Gastroesophageal sphincter (tissue), 4 donors: ENCODE results near the gene SIRPA. TPM values are rescaled to one million over a fixed set of nuclear protein-coding genes. Genes with fewer than 3 reads are reported as not detected.

Experiments
- ATAC-seq: fragments of 150-250 bp; one replicate; pipeline ENCODE4 v1.9.1; 2016; ENCODE audit warnings: mild to moderate bottlenecking, moderate library complexity
- H3K27ac ChIP-seq, 4 donors: fragments of 200-600 bp; sonication (generic) in 3 of 4; 1 replicate in 3 of 4; 2 replicates in 1 of 4; pipeline ENCODE4 v1.5.1; 2016 to 2019
- H3K27me3 ChIP-seq: fragments of 200-600 bp; sonication (generic); one replicate; pipeline ENCODE4 v1.5.1; 2019
- H3K36me3 ChIP-seq, 2 donors: fragments of 200-600 bp; sonication (generic); one replicate each; pipeline ENCODE4 v1.5.1; 2019; ENCODE audit warnings: control low read depth in 1 of 2
- H3K4me1 ChIP-seq, 3 donors: fragments of 200-600 bp; sonication (generic); 1 replicate in 2 of 3; 2 replicates in 1 of 3; pipeline ENCODE4 v1.5.1; 2016 to 2019; ENCODE audit warnings: control low read depth in 2 of 3
- H3K4me3 ChIP-seq, 2 donors: fragments of 200-600 bp; sonication (generic); one replicate each; pipeline ENCODE4 v1.5.1; 2019; ENCODE audit warnings: mild to moderate bottlenecking in 1 of 2, moderate library complexity in 1 of 2
- H3K9me3 ChIP-seq, 3 donors: fragments of 200-600 bp; sonication (generic); one replicate each; pipeline ENCODE4 v1.5.1; 2017 to 2019; ENCODE audit warnings: control low read depth in 2 of 3
- EP300 ChIP-seq: sonication (generic); formaldehyde crosslinking; IDR thresholded peaks from one replicate; pipeline ENCODE4 v1.6.1; 2017; ENCODE audit warnings: antibody characterized with exemption, mild to moderate bottlenecking
- POLR2A ChIP-seq, 2 donors: fragments of 450-650 bp; IDR thresholded peaks; one replicate each; pipeline ENCODE4 v1.6.1; 2017; ENCODE audit warnings: antibody characterized with exemption in 2 of 2, mild to moderate bottlenecking in 2 of 2, moderate library complexity in 1 of 2
- POLR2AphosphoS5 ChIP-seq: sonication (generic); formaldehyde crosslinking; IDR thresholded peaks from one replicate; pipeline ENCODE4 v1.6.1; 2017; ENCODE audit warnings: antibody characterized with exemption
- WGBS, 2 donors: methylation state at CpG; one replicate each; pipeline ENCODE4 v1.1.5; 2018; ENCODE audit warnings: low coverage in 1 of 2; 5-methylcytosine and 5-hydroxymethylcytosine counted together
- total RNA-seq, 4 donors: library from RNA; depleted of rRNA; stranded (reverse); fragments of >200 nt; gene quantifications; one replicate each; pipeline ENCODE4 v1.1.0, GENCODE V29; 2016
- TF ChIP-seq, protein P1 (sequence below), 4 experiments: fragments of 200-600 bp in 2 of 4; fragments of 450-650 bp in 2 of 4; sonication (generic) in 1 of 4; IDR thresholded peaks; one replicate each; pipeline ENCODE4 v1.5.1; 2017 to 2019; ENCODE audit warnings: antibody characterized with exemption in 4 of 4, mild to moderate bottlenecking in 2 of 4, moderate library complexity in 2 of 4

The SIRPA gene
- total RNA-seq, 4 donors from 2014 or later = 11.7 to 31.7 (median 27.4) TPM

DNA sequence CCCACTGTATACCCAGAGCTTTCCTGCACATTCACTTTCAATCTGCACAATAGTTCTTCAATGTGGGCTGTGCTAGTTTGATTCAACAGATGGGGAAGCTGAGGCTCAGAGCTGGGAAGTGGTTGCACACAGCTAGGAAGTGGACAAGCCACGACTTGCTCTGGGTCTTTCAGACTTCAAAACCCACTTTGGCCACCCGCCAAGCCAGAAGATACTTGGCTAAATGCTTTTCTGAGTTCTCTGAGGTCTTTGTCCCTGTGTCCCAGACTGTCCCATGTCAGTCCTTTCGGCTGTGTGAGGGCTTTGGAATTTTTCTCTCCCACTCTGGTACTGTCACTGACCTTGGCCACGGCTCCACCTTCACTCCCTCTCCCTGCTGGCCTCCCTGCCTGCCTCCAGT is 88.1 kb downstream of the SIRPA start:
- Histone ChIP-seq H3K9me3 (no peaks in the 10 kb centered on the region), H3K4me1 (no peaks in the 10 kb centered on the region), H3K4me3 (no peak overlapping the region), H3K27ac (no peak overlapping the region), H3K27me3 (peaks cover 45% of the 10 kb centered on the region), H3K36me3 (no peaks in the 10 kb centered on the region)
- TF ChIP-seq POLR2AphosphoS5 (no peak), EP300 (no peak), POLR2A (IDR thresholded peaks at IDR 0.05) (no peak)
- TF ChIP-seq, protein P1, sequence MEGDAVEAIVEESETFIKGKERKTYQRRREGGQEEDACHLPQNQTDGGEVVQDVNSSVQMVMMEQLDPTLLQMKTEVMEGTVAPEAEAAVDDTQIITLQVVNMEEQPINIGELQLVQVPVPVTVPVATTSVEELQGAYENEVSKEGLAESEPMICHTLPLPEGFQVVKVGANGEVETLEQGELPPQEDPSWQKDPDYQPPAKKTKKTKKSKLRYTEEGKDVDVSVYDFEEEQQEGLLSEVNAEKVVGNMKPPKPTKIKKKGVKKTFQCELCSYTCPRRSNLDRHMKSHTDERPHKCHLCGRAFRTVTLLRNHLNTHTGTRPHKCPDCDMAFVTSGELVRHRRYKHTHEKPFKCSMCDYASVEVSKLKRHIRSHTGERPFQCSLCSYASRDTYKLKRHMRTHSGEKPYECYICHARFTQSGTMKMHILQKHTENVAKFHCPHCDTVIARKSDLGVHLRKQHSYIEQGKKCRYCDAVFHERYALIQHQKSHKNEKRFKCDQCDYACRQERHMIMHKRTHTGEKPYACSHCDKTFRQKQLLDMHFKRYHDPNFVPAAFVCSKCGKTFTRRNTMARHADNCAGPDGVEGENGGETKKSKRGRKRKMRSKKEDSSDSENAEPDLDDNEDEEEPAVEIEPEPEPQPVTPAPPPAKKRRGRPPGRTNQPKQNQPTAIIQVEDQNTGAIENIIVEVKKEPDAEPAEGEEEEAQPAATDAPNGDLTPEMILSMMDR (IDR thresholded peaks at IDR 0.05) = no peak
- WGBS, 2 donors = 43 to 56% methylated on average over 2 to 4 of the region's 4 CpGs
- ATAC-seq = no peak

DNA sequence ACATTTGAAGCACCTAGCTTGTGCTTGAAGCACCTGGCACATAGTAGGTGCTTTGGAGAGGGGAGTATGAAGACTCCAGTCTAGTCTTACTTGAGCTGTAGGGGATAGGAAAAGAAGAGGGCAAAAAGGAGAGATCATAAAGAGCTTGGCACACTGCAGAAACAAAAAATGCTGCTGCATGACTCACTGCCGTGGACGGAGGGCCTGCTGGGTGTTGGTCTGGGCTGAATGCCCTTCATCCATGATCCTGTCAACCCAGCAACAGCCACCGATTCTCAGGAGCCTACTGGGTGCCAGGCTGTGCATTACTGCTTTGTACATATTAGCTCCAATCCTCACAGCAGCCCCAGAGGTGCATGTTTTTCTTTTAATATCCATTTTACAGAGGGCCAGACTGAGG is 92.6 kb downstream of the SIRPA start:
- Histone ChIP-seq H3K4me3 (no peak overlapping the region), H3K4me1 (no peaks in the 10 kb centered on the region), H3K36me3 (no peaks in the 10 kb centered on the region), H3K9me3 (no peaks in the 10 kb centered on the region), H3K27me3 (peaks cover 62% of the 10 kb centered on the region), H3K27ac (no peak overlapping the region)
- whole genome bisulfite sequencing, 2 donors = 13 to 31% methylated on average over 3 of the region's 3 CpGs
- ATAC-seq = no peak
- no peak for TF ChIP-seq EP300
- no peak for TF ChIP-seq POLR2AphosphoS5
- TF ChIP-seq, protein P1 (IDR thresholded peaks at IDR 0.05) = no peak
- no peak for TF ChIP-seq POLR2A (IDR thresholded peaks at IDR 0.05)

Other genes with a start within 250 kb of the SIRPA start
- under 1 TPM in 1 of 4 donors, not detected in 3; 0.62 TPM for gene SIRPG, start 237.6 kb upstream of the SIRPA start, total RNA-seq
- not detected for gene PDYN, start 98.7 kb downstream of the SIRPA start, total RNA-seq
- gene STK35, start 206.4 kb downstream of the SIRPA start, total RNA-seq = 10 to 100 TPM; 18.3 to 24.6 (median 20.4) TPM